Mesenchymal stem cell (in vitro differentiated cells and primary cell): ENCODE measurements around the gene MARK2.

ENCODE experiments used
- DNase-seq: peaks from one replicate; pipeline ENCODE4 v3.0.0-alpha.2; 2013
- H2AFZ ChIP-seq: one replicate; pipeline ENCODE4 v1.6.1; 2013; ENCODE audit warnings: low read depth, mild to moderate bottlenecking, control low read depth, inconsistent platforms, low read length, moderate library complexity
- H2AK5ac ChIP-seq: 2 replicates; pipeline ENCODE4 v1.6.1; 2013; ENCODE audit warnings: low read length, moderate library complexity, mild to moderate bottlenecking, inconsistent platforms; ENCODE audit not compliant: severe bottlenecking
- H2BK120ac ChIP-seq: one replicate; pipeline ENCODE4 v1.6.1; 2013; ENCODE audit warnings: low read depth, mild to moderate bottlenecking, inconsistent platforms, low read length, moderate library complexity
- H2BK12ac ChIP-seq, 2 experiments: one replicate each; pipeline ENCODE4 v1.6.1; 2013; ENCODE audit warnings: inconsistent platforms in 2 of 2, low read length in 2 of 2, mild to moderate bottlenecking in 2 of 2, moderate library complexity in 2 of 2, control low read depth in 1 of 2
- H2BK15ac ChIP-seq: one replicate; pipeline ENCODE4 v1.6.1; 2013; ENCODE audit warnings: mild to moderate bottlenecking, low read depth, inconsistent platforms; ENCODE audit not compliant: poor library complexity, severe bottlenecking
- H2BK5ac ChIP-seq: 2 replicates; pipeline ENCODE4 v1.6.1; 2013; ENCODE audit warnings: low read depth, mild to moderate bottlenecking, low read length, control low read depth, inconsistent platforms; ENCODE audit not compliant: poor library complexity, severe bottlenecking
- H3K14ac ChIP-seq, 2 experiments: one replicate each; pipeline ENCODE4 v1.6.1; 2013; ENCODE audit warnings: inconsistent platforms in 2 of 2, low read length in 2 of 2, control low read depth in 1 of 2, mild to moderate bottlenecking in 1 of 2, moderate library complexity in 1 of 2
- H3K18ac ChIP-seq, 2 experiments: one replicate each; pipeline ENCODE4 v1.6.1; 2013; ENCODE audit warnings: inconsistent platforms in 2 of 2, low read length in 2 of 2, control low read depth in 1 of 2, low read depth in 1 of 2, mild to moderate bottlenecking in 1 of 2
- H3K23ac ChIP-seq, 2 experiments: one replicate each; pipeline ENCODE4 v1.6.1; 2013; ENCODE audit warnings: inconsistent platforms in 2 of 2, low read length in 2 of 2, mild to moderate bottlenecking in 2 of 2, moderate library complexity in 2 of 2, control low read depth in 1 of 2
- H3K27ac ChIP-seq: 2 replicates; pipeline ENCODE4 v1.5.1; 2013; ENCODE audit warnings: mild to moderate bottlenecking, moderate library complexity, low read length, control low read depth, inconsistent platforms; ENCODE audit not compliant: poor library complexity, severe bottlenecking
- H3K27me3 ChIP-seq, 2 experiments: 2 replicates each; pipeline versions ENCODE4 v1.6.1 to v1.7.0; 2013; ENCODE audit warnings: low read length in 2 of 2, mild to moderate bottlenecking in 2 of 2, moderate library complexity in 2 of 2, control low read depth in 1 of 2, inconsistent platforms in 1 of 2; ENCODE audit not compliant: control insufficient read depth in 1 of 2, insufficient read depth in 1 of 2
- H3K36me3 ChIP-seq, 2 experiments: 2 replicates each; pipeline versions ENCODE4 v1.6.1 to v1.7.0; 2013; ENCODE audit warnings: low read length in 2 of 2, control low read depth in 1 of 2, inconsistent platforms in 1 of 2, low read depth in 1 of 2, mild to moderate bottlenecking in 1 of 2; ENCODE audit not compliant: insufficient read depth in 2 of 2, control insufficient read depth in 1 of 2
- H3K4ac ChIP-seq, 2 experiments: one replicate each; pipeline ENCODE4 v1.6.1; 2013; ENCODE audit warnings: inconsistent platforms in 2 of 2, low read length in 2 of 2, mild to moderate bottlenecking in 2 of 2, moderate library complexity in 2 of 2, control low read depth in 1 of 2, low read depth in 1 of 2
- H3K4me1 ChIP-seq: 2 replicates; pipeline ENCODE4 v1.6.1; 2013; ENCODE audit warnings: low read depth, low read length, control low read depth; ENCODE audit not compliant: control insufficient read depth, insufficient read depth
- H3K4me2 ChIP-seq: 2 replicates; pipeline ENCODE4 v1.6.1; 2013; ENCODE audit warnings: low read length, mild to moderate bottlenecking, inconsistent platforms; ENCODE audit not compliant: poor library complexity, severe bottlenecking
- H3K4me3 ChIP-seq, 2 experiments: 2 replicates each; pipeline versions ENCODE4 v1.5.1 to v1.7.0; 2013; ENCODE audit warnings: low read length in 2 of 2, mild to moderate bottlenecking in 2 of 2, control low read depth in 1 of 2, low read depth in 1 of 2; ENCODE audit not compliant: insufficient read depth in 1 of 2
- H3K79me1 ChIP-seq: replicated peaks from 2 replicates; pipeline ENCODE4 v1.6.1; 2013; ENCODE audit warnings: mild to moderate bottlenecking, control low read depth, low read length, inconsistent platforms; ENCODE audit not compliant: poor library complexity, severe bottlenecking
- H3K9ac ChIP-seq: 2 replicates; pipeline ENCODE4 v1.7.0; 2013; ENCODE audit warnings: mild to moderate bottlenecking, low read length, moderate library complexity
- H3K9me3 ChIP-seq: 2 replicates; pipeline ENCODE4 v1.7.0; 2013; ENCODE audit warnings: mild to moderate bottlenecking, low read length; ENCODE audit not compliant: control insufficient read depth
- H4K8ac ChIP-seq: one replicate; pipeline ENCODE4 v1.6.1; 2013; ENCODE audit warnings: inconsistent platforms, mild to moderate bottlenecking, low read length, moderate library complexity
- H4K91ac ChIP-seq: one replicate; pipeline ENCODE4 v1.6.1; 2013; ENCODE audit warnings: mild to moderate bottlenecking, low read length, inconsistent platforms
- whole genome bisulfite sequencing: methylation state at CpG from one replicate; pipeline ENCODE4 v1.1.7; 2013; ENCODE audit warnings: mixed read lengths; 5-methylcytosine and 5-hydroxymethylcytosine counted together

The MARK2 gene

DNA sequence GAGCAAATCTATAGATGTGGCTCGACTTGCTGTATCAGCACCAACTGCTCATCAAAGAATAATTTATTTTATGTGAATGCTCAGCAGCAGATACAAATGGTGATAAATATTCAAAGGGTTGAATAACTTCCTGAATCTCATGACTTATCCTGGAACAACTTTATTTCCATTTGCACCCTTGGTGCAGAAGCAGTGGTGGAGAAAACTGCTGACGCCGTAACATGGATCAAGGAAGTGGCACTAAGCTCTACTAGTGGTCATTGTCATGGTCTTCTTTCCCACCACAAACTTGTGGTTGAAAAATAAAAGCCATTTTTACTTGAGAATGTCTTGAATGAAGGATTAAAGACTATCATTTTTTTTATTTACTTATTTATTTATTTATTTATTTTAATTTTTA lies 14.6 kb downstream of the MARK2 start:
- Histone ChIP-seq H3K36me3 (peaks cover 0 to 10% of the 10 kb centered on the region in 2 experiments), H3K79me1 (peaks cover 11% of the 10 kb centered on the region), H3K4me1 (no peaks in the 10 kb centered on the region), H4K91ac (no peak overlapping the region), H3K27ac (no peak overlapping the region), H2AK5ac (no peak overlapping the region), H3K9ac (no peak overlapping the region), H4K8ac (no peak overlapping the region), H2BK120ac (no peak overlapping the region), H3K18ac (no peak overlapping the region), H3K9me3 (no peaks in the 10 kb centered on the region), H2BK15ac (no peak overlapping the region), H2AFZ (no peak overlapping the region), H3K14ac (no peak overlapping the region), H2BK12ac (no peak overlapping the region), H3K23ac (no peak overlapping the region), H3K4me2 (no peak overlapping the region), H3K4me3 (no peak overlapping the region), H2BK5ac (no peak overlapping the region), H3K27me3 (no peaks in the 10 kb centered on the region), H3K4ac (no peak overlapping the region)
- WGBS = 96% methylated on average over 2 of the region's 3 CpGs
- no peak for DNase-seq

- H4K91ac ChIP-seq = no peak overlapping the region
- H2BK120ac ChIP-seq = no peak overlapping the region
- H3K23ac ChIP-seq = no peak overlapping the region
- no peak overlapping the region for H4K8ac ChIP-seq
- no peak overlapping the region for H3K4me3 ChIP-seq
- no peaks in the 10 kb centered on the region for H3K4me1 ChIP-seq
- no peak overlapping the region for H3K27ac ChIP-seq
- H3K14ac ChIP-seq = no peak overlapping the region
- H3K27me3 ChIP-seq = no peaks in the 10 kb centered on the region
- H3K9me3 ChIP-seq = no peaks in the 10 kb centered on the region
- no peak overlapping the region for H2BK12ac ChIP-seq
- no peak overlapping the region for H3K4ac ChIP-seq
- H2AK5ac ChIP-seq = no peak overlapping the region
- H3K18ac ChIP-seq = no peak overlapping the region
- WGBS = 100% methylated on average over 1 of the region's 4 CpGs
- H3K79me1 ChIP-seq = peaks cover 13% of the 10 kb centered on the region
- no peak overlapping the region for H2AFZ ChIP-seq
- no peak overlapping the region for H3K4me2 ChIP-seq
- no peak overlapping the region for H2BK5ac ChIP-seq
- DNase-seq = no peak
- no peak overlapping the region for H2BK15ac ChIP-seq
- H3K9ac ChIP-seq = no peak overlapping the region
- peaks cover under 1 to 6% of the 10 kb centered on the region in 2 experiments for H3K36me3 ChIP-seq
Observed at GRCh38 chr11:63854696-63855095, 15.8 kb downstream of the MARK2 start.

GRCh38 chr11:63855975-63856374 lies 17.1 kb downstream of the MARK2 start:
- no peak overlapping the region for H3K9ac ChIP-seq
- no peak overlapping the region for H2BK5ac ChIP-seq
- H3K27me3 ChIP-seq = no peaks in the 10 kb centered on the region
- H3K4me2 ChIP-seq = no peak overlapping the region
- no peak overlapping the region for H3K4ac ChIP-seq
- H3K9me3 ChIP-seq = no peaks in the 10 kb centered on the region
- H4K91ac ChIP-seq = no peak overlapping the region
- H2BK15ac ChIP-seq = no peak overlapping the region
- H3K18ac ChIP-seq = no peak overlapping the region
- H2BK120ac ChIP-seq = no peak overlapping the region
- no peak overlapping the region for H3K27ac ChIP-seq
- no peak overlapping the region for H2AK5ac ChIP-seq
- H2BK12ac ChIP-seq = no peak overlapping the region
- no peak for DNase-seq
- no peak overlapping the region for H4K8ac ChIP-seq
- no peak overlapping the region for H3K4me3 ChIP-seq
- no peak overlapping the region for H2AFZ ChIP-seq
- peaks cover 10% of the 10 kb centered on the region for H3K79me1 ChIP-seq
- H3K36me3 ChIP-seq = peaks cover 6 to 7% of the 10 kb centered on the region in 2 experiments
- no peaks in the 10 kb centered on the region for H3K4me1 ChIP-seq
- H3K14ac ChIP-seq = no peak overlapping the region
- H3K23ac ChIP-seq = no peak overlapping the region
- 83% methylated on average over 2 of the region's 2 CpGs for WGBS

GRCh38 chr11:63858628-63859550 lies 20.0 kb downstream of the MARK2 start:
- Histone ChIP-seq H2BK15ac (no peak overlapping the region), H3K4me1 (peaks cover 9% of the 10 kb centered on the region), H3K9me3 (no peaks in the 10 kb centered on the region), H4K91ac (no peak overlapping the region), H4K8ac (no peak overlapping the region), H3K27me3 (no peaks in the 10 kb centered on the region), H3K23ac (no peak overlapping the region), H2BK5ac (no peak overlapping the region), H3K14ac (no peak overlapping the region), H3K18ac (no peak overlapping the region), H2BK120ac (no peak overlapping the region), H2BK12ac (no peak overlapping the region), H3K27ac (no peak overlapping the region), H3K4ac (no peak overlapping the region), H3K4me2 (no peak overlapping the region), H3K9ac (no peak overlapping the region), H3K36me3 (peaks cover 13 to 19% of the 10 kb centered on the region in 2 experiments), H2AK5ac (no peak overlapping the region), H3K4me3 (no peak overlapping the region), H3K79me1 (peaks cover 16% of the 10 kb centered on the region), H2AFZ (no peak overlapping the region)
- peak; percentile 90 for DNase-seq
- 86% methylated on average over 11 of the region's 11 CpGs for WGBS
